SIG-M5 (cell line): ENCODE data around the gene MCUB.

Experiments used
- DNase-seq: peaks from one replicate; lab custom pipeline; 2025; lab: John Stamatoyannopoulos, UW

The MCUB gene

DNA sequence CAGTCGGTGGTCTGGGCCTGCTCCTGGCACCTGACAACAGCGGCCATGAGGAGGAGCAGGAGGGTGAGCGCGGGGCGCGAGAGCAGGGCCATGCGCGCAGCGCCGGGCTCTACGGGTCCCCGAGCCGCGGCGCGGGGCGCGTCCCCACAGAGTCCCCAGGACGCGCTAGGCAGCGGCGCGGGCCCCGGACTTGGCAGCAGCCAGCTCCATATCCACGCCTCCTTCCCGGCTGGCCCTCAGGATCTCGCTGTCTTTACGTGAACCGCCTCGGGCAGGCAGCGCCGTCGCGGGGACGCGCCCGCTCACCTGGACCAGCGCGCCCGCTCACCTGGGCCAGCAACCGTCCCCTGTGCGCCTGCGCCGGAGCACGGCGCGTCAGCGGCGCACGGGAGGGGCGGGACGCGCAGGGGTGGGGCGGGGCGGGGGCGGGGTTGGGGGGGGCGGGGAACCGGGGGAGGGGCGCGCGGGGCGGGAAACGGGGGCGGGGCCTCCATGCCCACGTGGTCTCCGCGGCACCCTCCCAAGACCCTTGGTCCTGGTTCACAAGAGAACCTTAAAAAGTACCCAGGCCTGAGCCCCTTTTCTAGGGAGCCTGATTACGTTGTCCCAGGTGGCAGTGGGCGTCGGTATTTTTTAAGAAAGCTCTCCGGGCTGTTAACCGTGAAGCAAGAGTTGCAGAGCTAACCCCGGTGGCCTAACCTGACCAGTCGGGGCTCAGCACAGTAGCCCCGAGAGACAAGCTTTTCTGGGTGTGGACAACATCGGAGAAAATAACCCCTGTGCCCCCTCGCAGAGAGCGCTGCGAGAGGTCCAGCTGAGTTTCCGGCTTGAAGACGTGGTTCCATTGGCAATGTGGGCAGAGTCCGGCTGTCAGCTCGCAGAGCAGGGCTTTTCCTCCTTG lies 169.9 kb downstream of the MCUB start, which contains the start of gene PLA2G12A:
Gene PLA2G12A, minus strand, starts transcription at position 353 of the 901 bp plus-strand sequence. Its CDS starts 261 bp downstream, at position 92.
- DNase-seq = no peak

DNA sequence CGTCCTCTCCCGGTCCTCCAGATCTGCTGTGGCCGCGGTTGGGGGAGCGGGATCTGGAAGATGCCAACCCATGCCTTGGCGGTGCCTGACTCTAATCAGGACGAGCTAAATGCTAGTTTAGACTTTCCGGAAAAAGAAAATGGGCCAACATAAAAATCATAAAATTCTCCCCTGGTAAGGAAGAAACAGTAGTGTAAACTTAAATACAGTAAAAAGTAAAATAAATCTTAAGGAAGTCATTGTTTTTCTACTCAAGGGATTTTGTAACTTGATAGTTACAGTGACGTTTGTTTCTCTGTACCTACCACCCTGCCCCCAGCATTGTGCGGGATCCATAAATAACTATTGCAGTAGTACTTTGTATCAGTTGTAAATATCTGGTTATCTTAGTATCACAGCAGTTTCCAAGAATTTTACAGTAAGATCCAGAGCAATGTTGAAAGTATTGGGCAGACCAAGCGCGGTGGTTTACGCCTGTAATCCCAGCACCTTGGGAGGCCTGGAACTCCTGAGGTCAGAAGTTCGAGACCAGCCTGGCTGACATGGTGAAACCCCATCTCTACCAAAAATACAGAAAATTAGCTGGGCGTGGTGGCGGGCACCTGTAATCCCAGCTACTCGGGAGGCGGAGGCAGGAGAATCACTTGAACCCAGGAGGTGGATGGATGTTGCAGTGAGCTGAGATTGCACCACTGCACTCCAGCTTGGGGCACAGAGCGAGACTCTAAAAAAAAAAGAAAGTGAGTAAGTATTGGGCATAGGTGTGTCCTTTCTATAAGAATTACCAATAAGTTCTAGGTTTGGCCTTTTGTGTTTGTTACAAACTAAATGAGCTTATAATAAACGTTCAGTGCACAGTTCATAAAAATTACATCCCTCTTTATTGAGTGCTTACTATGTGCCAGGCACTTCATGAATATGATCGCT lies 170.8 kb downstream of the MCUB start:
- no peak for DNase-seq

DNA sequence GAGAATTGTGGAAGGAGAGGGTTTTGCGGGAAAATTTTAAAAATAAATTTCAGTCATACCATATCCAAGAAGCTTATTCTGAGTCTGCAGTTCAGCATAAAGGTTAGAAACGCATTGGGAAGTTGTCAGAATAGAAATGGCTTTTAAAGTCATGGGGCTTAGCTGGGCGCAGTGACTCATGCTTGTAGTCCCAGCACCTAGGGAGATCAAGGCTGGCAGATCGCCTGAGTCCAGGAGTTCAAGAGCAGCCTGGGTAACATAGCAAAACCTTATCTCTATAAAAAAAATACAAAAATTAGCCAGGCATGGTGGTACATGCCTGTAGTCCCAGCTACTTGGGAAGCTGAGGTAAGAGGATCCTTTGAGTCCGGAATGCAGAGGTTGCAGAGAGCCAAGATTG lies 173.7 kb downstream of the MCUB start:
- no peak for DNase-seq

- DNase-seq = no peak
Observed at GRCh38 chr4:109735566-109736365, 175.7 kb downstream of the MCUB start.
